ENCODE results near the gene CWF19L1.
"Not testable (repeated sequence)": the region's sequence is repeated elsewhere in the genome, so short reads cannot be mapped to it uniquely, and the experiment has no call there.

CWF19L1 gene

GRCh38 chr10:100282907-100283306 is 15.5 kb upstream of the CWF19L1 start:
- no peak for TF ChIP-seq CTCF (IDR thresholded peaks at IDR 0.05)
- H3K36me3 ChIP-seq, result peaks cover 48% of the 10 kb centered on the region
- H3K27me3 ChIP-seq, result no peaks in the 10 kb centered on the region
- no peak overlapping the region for H3K27ac ChIP-seq
- no peak overlapping the region for H3K4me3 ChIP-seq (ENCODE audit: low read depth in 1 of 2, low read length in 1 of 2)
- no peaks in the 10 kb centered on the region for H3K9me3 ChIP-seq
- H3K4me1 ChIP-seq (ENCODE audit: control insufficient read depth in 1 of 2, insufficient read depth in 1 of 2, low read depth in 1 of 2, low read length in 1 of 2), result peaks cover 20 to 24% of the 10 kb centered on the region in 2 experiments

- H3K9me3 ChIP-seq, result not testable (repeated sequence)
These were observed 9.5 kb upstream of the CWF19L1 start for GRCh38 chr10:100276971-100277370.

GRCh38 chr10:100265821-100266485 is 1.5 kb downstream of the CWF19L1 start:
- no peak for TF ChIP-seq CTCF (IDR thresholded peaks at IDR 0.05)
- Histone ChIP-seq H3K36me3 (peaks cover under 1% of the 10 kb centered on the region), H3K9me3 (no peaks in the 10 kb centered on the region), H3K27me3 (no peaks in the 10 kb centered on the region), H3K4me1 (ENCODE audit: control insufficient read depth in 1 of 2, insufficient read depth in 1 of 2, low read depth in 1 of 2, low read length in 1 of 2) (peaks cover 22% of the 10 kb centered on the region in 2 experiments), H3K4me3 (ENCODE audit: low read depth in 1 of 2, low read length in 1 of 2) (peak overlapping the region; percentile 86 to 100), H3K27ac (peak overlapping the region; percentile 90)

More at GRCh38 chr10:100276971-100277370, 9.5 kb upstream of the CWF19L1 start:
- H3K27me3 ChIP-seq; H3K27ac ChIP-seq; H3K4me1 ChIP-seq (ENCODE audit: control insufficient read depth in 1 of 2, insufficient read depth in 1 of 2, low read depth in 1 of 2, low read length in 1 of 2); H3K4me3 ChIP-seq (ENCODE audit: low read depth in 1 of 2, low read length in 1 of 2): not testable (repeated sequence)
- H3K36me3 ChIP-seq, result peaks cover 76% of the 10 kb centered on the region

- no peak for TF ChIP-seq CTCF (IDR thresholded peaks at IDR 0.05)
- H3K4me1 ChIP-seq (ENCODE audit: control insufficient read depth in 1 of 2, insufficient read depth in 1 of 2, low read depth in 1 of 2, low read length in 1 of 2), result peaks cover 46 to 47% of the 10 kb centered on the region in 2 experiments
- no peaks in the 10 kb centered on the region for H3K9me3 ChIP-seq
- no peak overlapping the region for H3K4me3 ChIP-seq (ENCODE audit: low read depth in 1 of 2, low read length in 1 of 2)
- H3K27ac ChIP-seq, result peak overlapping the region; percentile 85
- H3K36me3 ChIP-seq, result peaks cover 29% of the 10 kb centered on the region
- H3K27me3 ChIP-seq, result no peaks in the 10 kb centered on the region
These were observed 13.2 kb downstream of the CWF19L1 start for GRCh38 chr10:100254191-100254590.

GRCh38 chr10:100253041-100253440 is 14.4 kb downstream of the CWF19L1 start:
- Histone ChIP-seq H3K4me3 (ENCODE audit: low read depth in 1 of 2, low read length in 1 of 2) (no peak overlapping the region), H3K4me1 (ENCODE audit: control insufficient read depth in 1 of 2, insufficient read depth in 1 of 2, low read depth in 1 of 2, low read length in 1 of 2) (peaks cover 46 to 47% of the 10 kb centered on the region in 2 experiments), H3K9me3 (no peaks in the 10 kb centered on the region), H3K27me3 (no peaks in the 10 kb centered on the region), H3K36me3 (peaks cover 41% of the 10 kb centered on the region), H3K27ac (peak overlapping the region; percentile 85)
- TF ChIP-seq CTCF (IDR thresholded peaks at IDR 0.05), result no peak

- Histone ChIP-seq H3K4me1 (ENCODE audit: control insufficient read depth in 1 of 2, insufficient read depth in 1 of 2, low read depth in 1 of 2, low read length in 1 of 2) (peaks cover 6 to 8% of the 10 kb centered on the region in 2 experiments), H3K4me3 (ENCODE audit: low read depth in 1 of 2, low read length in 1 of 2) (no peak overlapping the region), H3K27ac (no peak overlapping the region), H3K27me3 (no peaks in the 10 kb centered on the region), H3K9me3 (no peaks in the 10 kb centered on the region), H3K36me3 (peaks cover 83% of the 10 kb centered on the region)
- TF ChIP-seq CTCF (IDR thresholded peaks at IDR 0.05), result no peak
These were observed 18.6 kb downstream of the CWF19L1 start for GRCh38 chr10:100248820-100249219.
